Panc1 (cell line): ENCODE results near the gene TTC39B. TPM values are rescaled to one million over a fixed set of nuclear protein-coding genes. Genes with fewer than 3 reads are reported as not detected.

Source experiments
- ATAC-seq: fragments of 200-7000 bp; cut with Tn5 transposase; 2 replicates; pipeline ENCODE4 v1.9.1; 2020; ENCODE audit warnings: mild to moderate bottlenecking, moderate library complexity
- BruUV-seq: library from RNA; stranded (reverse); fragments of 400-500 nt; replicated peaks from 2 replicates; lab custom pipeline; 2021; lab: Mats Ljungman, UMichigan
- CTCF ChIA-PET: fragments of 300-600 bp; sonication (Branson Sonifier 250); formaldehyde crosslinking; loops from one replicate; lab custom pipeline; 2022; ENCODE audit warnings: antibody characterized with exemption; lab: Charles Lee
- POLR2A ChIA-PET: fragments of 300-600 bp; sonication (Branson Sonifier 250); formaldehyde crosslinking; loops from one replicate; lab custom pipeline; 2022; ENCODE audit warnings: antibody characterized with exemption; lab: Charles Lee
- DNase-seq: peaks from one replicate; pipeline ENCODE4 v3.0.0-alpha.2; 2010; ENCODE audit warnings: low read depth, low spot score
- H3K27ac ChIP-seq: 2 replicates; pipeline ENCODE4 v1.5.1; 2011; ENCODE audit warnings: mild to moderate bottlenecking, low read length, inconsistent platforms
- H3K27me3 ChIP-seq: fragments of 200-500 bp; sonication (Bioruptor generic); 2 replicates; pipeline ENCODE4 v1.6.0; 2014; ENCODE audit warnings: low read length, inconsistent platforms; ENCODE audit not compliant: control insufficient read depth, insufficient read depth
- H3K36me3 ChIP-seq: fragments of 200-500 bp; sonication (Bioruptor generic); 2 replicates; pipeline ENCODE4 v1.5.1; 2014; ENCODE audit warnings: inconsistent platforms, mild to moderate bottlenecking, low read length, moderate library complexity; ENCODE audit not compliant: control insufficient read depth, insufficient read depth
- H3K4me1 ChIP-seq: 2 replicates; pipeline ENCODE4 v1.5.1; 2011; ENCODE audit warnings: inconsistent platforms, mild to moderate bottlenecking, low read length, moderate library complexity; ENCODE audit not compliant: control insufficient read depth, insufficient read depth
- H3K4me3 ChIP-seq, 2 experiments: 2 replicates each; pipeline ENCODE4 v1.5.1; 2011 to 2012; ENCODE audit warnings: low read depth in 2 of 2, low read length in 2 of 2, mild to moderate bottlenecking in 2 of 2, inconsistent platforms in 1 of 2, moderate library complexity in 1 of 2
- H3K9me3 ChIP-seq: fragments of 200-500 bp; sonication (Bioruptor generic); 2 replicates; pipeline ENCODE4 v1.5.1; 2014; ENCODE audit warnings: low read depth, mild to moderate bottlenecking, inconsistent platforms, low read length, moderate library complexity; ENCODE audit not compliant: control insufficient read depth, insufficient read depth
- CTCF ChIP-seq: fragments of 450-650 bp; IDR thresholded peaks from 2 replicates; pipeline ENCODE4 v1.5.1; 2017; ENCODE audit warnings: mild to moderate bottlenecking
- POLR2AphosphoS5 ChIP-seq: IDR thresholded peaks from 2 replicates; pipeline ENCODE4 v1.6.1; 2012; ENCODE audit warnings: mild to moderate bottlenecking, low read depth, low read length, moderate library complexity
- REST ChIP-seq, 2 experiments: IDR thresholded peaks; 2 replicates each; pipeline ENCODE4 v1.6.1; 2011 to 2012; ENCODE audit warnings: low read depth in 2 of 2, control low read depth in 1 of 2, low read length in 1 of 2, mild to moderate bottlenecking in 1 of 2, moderate library complexity in 1 of 2; ENCODE audit not compliant: insufficient read depth in 1 of 2
- SIN3A ChIP-seq: IDR thresholded peaks from 2 replicates; pipeline ENCODE4 v1.6.1; 2012; ENCODE audit warnings: low read depth, mild to moderate bottlenecking, low read length, moderate library complexity, borderline replicate concordance; ENCODE audit not compliant: insufficient read depth
- TCF7L2 ChIP-seq: IDR thresholded peaks from 2 replicates; pipeline ENCODE4 v1.6.1; 2011; ENCODE audit warnings: mild to moderate bottlenecking, low read depth, low read length, inconsistent platforms
- in situ Hi-C: cut with HindIII; loops from 2 replicates; pipeline ENCODE4 v1.10.0; 2016; ENCODE audit warnings: low sequenced_read_pairs, low pct_unique_long_range_greater_than_20kb
- intact Hi-C: fragments of 100-400 bp; cut with micrococcal nuclease; formaldehyde crosslinking; loops from one replicate; pipeline ENCODE4 v1.10.0; 2022; ENCODE audit not compliant: unreplicated experiment
- total RNA-seq: library from RNA; stranded (reverse); gene quantifications from one replicate; pipeline ENCODE4 v1.2.1, GENCODE V29; 2021; ENCODE audit not compliant: unreplicated experiment

Gene TTC39B
- total RNA-seq, 1 experiment from 2014 or later, result 1.6 TPM

DNA sequence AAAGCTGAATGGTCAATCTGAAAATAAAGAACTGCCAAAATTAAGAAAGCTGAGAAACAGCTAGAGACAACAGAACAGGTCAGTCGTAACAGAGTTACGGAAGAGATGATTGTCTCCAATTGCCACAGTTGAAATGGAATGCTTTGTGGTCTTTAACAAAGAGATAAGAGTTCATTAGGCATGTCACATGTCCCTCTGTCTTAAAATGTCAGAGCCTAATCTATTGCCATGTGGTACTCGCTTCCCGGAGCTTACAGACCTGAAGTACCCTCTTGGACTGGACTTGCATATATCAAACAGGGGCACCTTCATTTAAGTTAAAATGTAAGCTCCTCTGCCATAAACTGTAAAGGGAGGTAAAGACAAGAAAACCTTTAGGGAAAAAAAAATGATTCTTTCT is 19.7 kb downstream of the TTC39B start:
- POLR2A ChIA-PET, result no interaction called here
- in situ Hi-C loops, result no loop called here

DNA sequence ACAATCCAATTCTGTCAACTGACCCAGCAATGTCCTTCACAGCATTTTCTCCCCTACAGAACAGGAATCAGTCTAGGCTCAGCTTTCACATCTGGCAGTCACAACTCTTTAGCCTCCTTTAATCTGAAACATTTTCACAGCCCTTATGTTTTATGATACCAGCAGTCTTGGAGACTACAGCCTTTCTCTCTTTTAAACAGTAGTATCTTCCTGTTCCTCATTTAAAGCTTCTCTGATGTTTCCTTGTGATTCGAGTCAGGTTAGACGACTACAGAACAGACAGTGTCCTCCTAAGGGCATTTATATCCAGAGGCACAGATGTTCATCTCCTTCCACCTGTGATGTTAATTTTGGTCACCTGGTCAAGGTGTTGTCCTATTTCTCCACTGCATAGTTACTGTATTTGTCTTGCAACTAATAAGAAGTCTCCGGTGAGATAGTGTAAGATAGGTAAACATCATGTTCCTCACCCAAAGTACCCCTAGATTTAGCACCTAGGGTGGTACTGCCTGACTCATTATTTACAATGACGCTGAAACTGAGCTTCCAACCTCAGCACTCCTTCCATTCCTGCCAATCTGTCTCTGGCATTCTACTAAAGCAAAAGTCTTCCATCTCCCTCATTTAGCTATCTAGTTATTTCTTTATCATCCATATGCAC is 20.7 kb downstream of the TTC39B start:
- in situ Hi-C loops, result no loop called here
- Histone ChIP-seq H3K27me3 (no peaks in the 10 kb centered on the region), H3K27ac (no peak overlapping the region), H3K36me3 (no peaks in the 10 kb centered on the region), H3K4me3 (no peak overlapping the region), H3K4me1 (no peaks in the 10 kb centered on the region), H3K9me3 (no peaks in the 10 kb centered on the region)
- ATAC-seq, result no peak
- POLR2A ChIA-PET, result no interaction called here
- no peak for TF ChIP-seq TCF7L2
- TF ChIP-seq SIN3A, result no peak
- no peak for TF ChIP-seq CTCF
- no peak for TF ChIP-seq POLR2AphosphoS5
- TF ChIP-seq REST (IDR thresholded peaks at IDR 0.05; ENCODE audit: insufficient read depth in 1 of 2, low read depth in 2 of 2, low read length in 1 of 2), result no peak
- no TSS peak for BruUV-seq
- CTCF ChIA-PET, result interaction anchor here (0.6 kb wide), 1 partner anchor 151 kb away, joined by 3 read pairs; no protein-coding TSS in a partner anchor
- intact Hi-C loops, result no loop called here
- DNase-seq, result no peak

More for the DNA sequence above, 19.7 kb downstream of the TTC39B start:
- Histone ChIP-seq H3K4me3 (no peak overlapping the region), H3K27ac (no peak overlapping the region), H3K36me3 (no peaks in the 10 kb centered on the region), H3K27me3 (no peaks in the 10 kb centered on the region), H3K4me1 (no peaks in the 10 kb centered on the region), H3K9me3 (no peaks in the 10 kb centered on the region)
- no peak for ATAC-seq
- TF ChIP-seq REST (IDR thresholded peaks at IDR 0.05; ENCODE audit: insufficient read depth in 1 of 2, low read depth in 2 of 2, low read length in 1 of 2), result no peak
- no peak for TF ChIP-seq SIN3A
- no peak for TF ChIP-seq POLR2AphosphoS5
- TF ChIP-seq CTCF, result no peak
- TF ChIP-seq TCF7L2, result no peak
- no TSS peak for BruUV-seq
- intact Hi-C loops, result no loop called here
- CTCF ChIA-PET, result no interaction called here
- no peak for DNase-seq
